DND-41 (cell line): Measurements from ENCODE around the gene CDK3.

ENCODE experiments used
- EZH2 ChIP-seq: IDR thresholded peaks from 3 replicates; pipeline ENCODE4 v1.6.1; 2012; ENCODE audit warnings: borderline replicate concordance, low read depth, mild to moderate bottlenecking, moderate library complexity, low read length, inconsistent platforms; ENCODE audit not compliant: severe bottlenecking
- TF ChIP-seq, protein P1 (sequence below): IDR thresholded peaks from 2 replicates; pipeline ENCODE4 v1.5.1; 2012; ENCODE audit warnings: borderline replicate concordance, low read length, moderate library complexity, mild to moderate bottlenecking; ENCODE audit not compliant: poor library complexity, severe bottlenecking; ENCODE audit errors: extremely low read depth

- TF ChIP-seq, protein P1, sequence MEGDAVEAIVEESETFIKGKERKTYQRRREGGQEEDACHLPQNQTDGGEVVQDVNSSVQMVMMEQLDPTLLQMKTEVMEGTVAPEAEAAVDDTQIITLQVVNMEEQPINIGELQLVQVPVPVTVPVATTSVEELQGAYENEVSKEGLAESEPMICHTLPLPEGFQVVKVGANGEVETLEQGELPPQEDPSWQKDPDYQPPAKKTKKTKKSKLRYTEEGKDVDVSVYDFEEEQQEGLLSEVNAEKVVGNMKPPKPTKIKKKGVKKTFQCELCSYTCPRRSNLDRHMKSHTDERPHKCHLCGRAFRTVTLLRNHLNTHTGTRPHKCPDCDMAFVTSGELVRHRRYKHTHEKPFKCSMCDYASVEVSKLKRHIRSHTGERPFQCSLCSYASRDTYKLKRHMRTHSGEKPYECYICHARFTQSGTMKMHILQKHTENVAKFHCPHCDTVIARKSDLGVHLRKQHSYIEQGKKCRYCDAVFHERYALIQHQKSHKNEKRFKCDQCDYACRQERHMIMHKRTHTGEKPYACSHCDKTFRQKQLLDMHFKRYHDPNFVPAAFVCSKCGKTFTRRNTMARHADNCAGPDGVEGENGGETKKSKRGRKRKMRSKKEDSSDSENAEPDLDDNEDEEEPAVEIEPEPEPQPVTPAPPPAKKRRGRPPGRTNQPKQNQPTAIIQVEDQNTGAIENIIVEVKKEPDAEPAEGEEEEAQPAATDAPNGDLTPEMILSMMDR, result no peak
- no peak for TF ChIP-seq EZH2
These were observed 50.9 kb downstream of the CDK3 start for GRCh38 chr17:76051561-76051960.
